Gastrocnemius medialis (tissue), 4 donors: ENCODE data around the gene RAVER2. TPM values are rescaled to one million over a fixed set of nuclear protein-coding genes. Genes with fewer than 3 reads are reported as not detected.

Experiments used
- ATAC-seq, 2 donors: fragments of 150-250 bp; one replicate each; pipeline ENCODE4 v1.9.1; 2016
- DNase-seq, 2 donors: peaks; one replicate each; pipeline ENCODE4 v3.0.0-alpha.2; 2019
- H3K27ac ChIP-seq, 4 donors: fragments of 200-600 bp; sonication (generic); 1 replicate in 1 of 4; 2 replicates in 3 of 4; pipeline ENCODE4 v1.5.1; 2016 to 2018; ENCODE audit warnings: mild to moderate bottlenecking in 2 of 4, moderate library complexity in 1 of 4
- H3K27me3 ChIP-seq, 3 donors: fragments of 200-600 bp; sonication (generic) in 2 of 3; 1 replicate in 1 of 3; 2 replicates in 2 of 3; pipeline versions ENCODE4 v1.5.1 to v1.6.0; 2016 to 2019; ENCODE audit warnings: mild to moderate bottlenecking in 1 of 3, moderate library complexity in 1 of 3
- H3K36me3 ChIP-seq, 2 donors: fragments of 200-600 bp; sonication (generic) in 1 of 2; one replicate each; pipeline ENCODE4 v1.5.1; 2017 to 2018
- H3K4me1 ChIP-seq, 2 donors: fragments of 200-600 bp; sonication (generic) in 1 of 2; one replicate each; pipeline ENCODE4 v1.5.1; 2016 to 2017; ENCODE audit warnings: mild to moderate bottlenecking in 2 of 2
- H3K4me3 ChIP-seq, 4 donors: fragments of 200-600 bp; sonication (generic) in 3 of 4; 1 replicate in 1 of 4; 2 replicates in 3 of 4; pipeline ENCODE4 v1.5.1; 2016 to 2019; ENCODE audit warnings: mild to moderate bottlenecking in 2 of 4
- H3K9me3 ChIP-seq, 3 donors: fragments of 200-600 bp; sonication (generic) in 2 of 3; 1 replicate in 1 of 3; 2 replicates in 2 of 3; pipeline ENCODE4 v1.5.1; 2016 to 2019
- POLR2A ChIP-seq, 2 donors: fragments of 450-650 bp; IDR thresholded peaks; one replicate each; pipeline ENCODE4 v1.6.1; 2017; ENCODE audit warnings: antibody characterized with exemption in 2 of 2, mild to moderate bottlenecking in 2 of 2, moderate library complexity in 2 of 2
- in situ Hi-C, 4 donors: fragments of 200-750 bp; cut with MboI; loops; one replicate each; pipeline versions ENCODE4 v1.15.0 to v1.8.0; 2017; ENCODE audit warnings: low sequenced_read_pairs in 4 of 4
- intact Hi-C: fragments of 100-400 bp; cut with DNase I; formaldehyde crosslinking; loops from one replicate; pipeline ENCODE4 v1.15.1; 2023; ENCODE audit warnings: low total_unique reads
- total RNA-seq, 4 donors: library from RNA; depleted of rRNA; stranded (reverse); fragments of >200 nt; gene quantifications; one replicate each; pipeline versions ENCODE4 v1.1.0 to v1.2.3, GENCODE V29; 2016
- TF ChIP-seq, protein P1 (sequence below), 5 experiments: fragments of 450-650 bp in 3 of 5; fragments of 200-600 bp in 2 of 5; sonication (generic) in 2 of 5; IDR thresholded peaks in 4 of 5; conservative IDR thresholded peaks in 1 of 5; 1 replicate in 4 of 5; 2 replicates in 1 of 5; pipeline ENCODE4 v1.5.1; 2016 to 2019; ENCODE audit warnings: antibody characterized with exemption in 5 of 5, mild to moderate bottlenecking in 3 of 5, moderate library complexity in 3 of 5

Gene RAVER2
- total RNA-seq, 4 donors from 2014 or later: 8.4 to 9.4 (median 9.1) TPM

GRCh38 chr1:64848803-64849202, 103.9 kb downstream of the RAVER2 start:
- Histone ChIP-seq H3K4me3 (no peak overlapping the region), H3K36me3 (peaks cover 0 to 91% of the 10 kb centered on the region in 2 donors), H3K4me1 (peaks cover 3 to 13% of the 10 kb centered on the region in 2 donors), H3K27me3 (no peaks in the 10 kb centered on the region), H3K9me3 (no peaks in the 10 kb centered on the region), H3K27ac (no peak overlapping the region)
- TF ChIP-seq, protein P1, sequence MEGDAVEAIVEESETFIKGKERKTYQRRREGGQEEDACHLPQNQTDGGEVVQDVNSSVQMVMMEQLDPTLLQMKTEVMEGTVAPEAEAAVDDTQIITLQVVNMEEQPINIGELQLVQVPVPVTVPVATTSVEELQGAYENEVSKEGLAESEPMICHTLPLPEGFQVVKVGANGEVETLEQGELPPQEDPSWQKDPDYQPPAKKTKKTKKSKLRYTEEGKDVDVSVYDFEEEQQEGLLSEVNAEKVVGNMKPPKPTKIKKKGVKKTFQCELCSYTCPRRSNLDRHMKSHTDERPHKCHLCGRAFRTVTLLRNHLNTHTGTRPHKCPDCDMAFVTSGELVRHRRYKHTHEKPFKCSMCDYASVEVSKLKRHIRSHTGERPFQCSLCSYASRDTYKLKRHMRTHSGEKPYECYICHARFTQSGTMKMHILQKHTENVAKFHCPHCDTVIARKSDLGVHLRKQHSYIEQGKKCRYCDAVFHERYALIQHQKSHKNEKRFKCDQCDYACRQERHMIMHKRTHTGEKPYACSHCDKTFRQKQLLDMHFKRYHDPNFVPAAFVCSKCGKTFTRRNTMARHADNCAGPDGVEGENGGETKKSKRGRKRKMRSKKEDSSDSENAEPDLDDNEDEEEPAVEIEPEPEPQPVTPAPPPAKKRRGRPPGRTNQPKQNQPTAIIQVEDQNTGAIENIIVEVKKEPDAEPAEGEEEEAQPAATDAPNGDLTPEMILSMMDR (IDR thresholded peaks at IDR 0.05 in 4 of 5, conservative IDR thresholded peaks at IDR 0.05 in 1 of 5): no peak
- DNase-seq: no peak
- ATAC-seq: no peak
- in situ Hi-C loops (no loop called here), intact Hi-C loops (no loop called here)

GRCh38 chr1:64849942-64850341, 105.1 kb downstream of the RAVER2 start:
- DNase-seq: no peak
- TF ChIP-seq POLR2A (IDR thresholded peaks at IDR 0.05): no peak
- TF ChIP-seq, protein P1 (IDR thresholded peaks at IDR 0.05 in 4 of 5, conservative IDR thresholded peaks at IDR 0.05 in 1 of 5): no peak

GRCh38 chr1:64850846-64851245, 106.0 kb downstream of the RAVER2 start:
- no peaks in the 10 kb centered on the region for H3K9me3 ChIP-seq
- H3K27ac ChIP-seq: no peak overlapping the region
- H3K4me3 ChIP-seq: no peak overlapping the region
- H3K36me3 ChIP-seq: peaks cover 0 to 91% of the 10 kb centered on the region in 2 donors
- DNase-seq: no peak
- no peaks in the 10 kb centered on the region for H3K27me3 ChIP-seq
- in situ Hi-C loops (loop anchor here (25.0 kb wide), 4 partner anchors 186 to 561 kb away; partner anchors contain the start of genes LEPR (in 1 of the 4) and LEPROT (in 1 of the 4)), intact Hi-C loops (no loop called here)
- no peak for ATAC-seq
- TF ChIP-seq, protein P1 (IDR thresholded peaks at IDR 0.05 in 4 of 5, conservative IDR thresholded peaks at IDR 0.05 in 1 of 5): no peak
- TF ChIP-seq POLR2A (IDR thresholded peaks at IDR 0.05): no peak
- peaks cover 0 to 13% of the 10 kb centered on the region in 2 donors for H3K4me1 ChIP-seq

More at GRCh38 chr1:64849942-64850341, 105.1 kb downstream of the RAVER2 start:
- in situ Hi-C loops: loop anchor here (25.0 kb wide), 4 partner anchors 187 to 562 kb away; partner anchors contain the start of genes LEPR (in 1 of the 4) and LEPROT (in 1 of the 4)
- peaks cover 3 to 13% of the 10 kb centered on the region in 2 donors for H3K4me1 ChIP-seq
- no peak for ATAC-seq
- no peak overlapping the region for H3K4me3 ChIP-seq
- H3K27ac ChIP-seq: no peak overlapping the region
- H3K9me3 ChIP-seq: no peaks in the 10 kb centered on the region
- intact Hi-C loops: no loop called here
- H3K27me3 ChIP-seq: no peaks in the 10 kb centered on the region
- H3K36me3 ChIP-seq: peaks cover 0 to 91% of the 10 kb centered on the region in 2 donors

GRCh38 chr1:64851664-64852063, 106.8 kb downstream of the RAVER2 start:
- Histone ChIP-seq H3K9me3 (no peaks in the 10 kb centered on the region), H3K4me1 (peaks cover 6 to 15% of the 10 kb centered on the region in 2 donors), H3K4me3 (no peak overlapping the region), H3K27me3 (no peaks in the 10 kb centered on the region), H3K27ac (no peak overlapping the region), H3K36me3 (peaks cover 0 to 89% of the 10 kb centered on the region in 2 donors)
- TF ChIP-seq, protein P1 (IDR thresholded peaks at IDR 0.05 in 4 of 5, conservative IDR thresholded peaks at IDR 0.05 in 1 of 5): no peak
- ATAC-seq (no peak), DNase-seq (no peak)
- in situ Hi-C loops (loop anchor here (25.0 kb wide), 4 partner anchors 186 to 561 kb away; partner anchors contain the start of genes LEPR (in 1 of the 4) and LEPROT (in 1 of the 4)), intact Hi-C loops (no loop called here)
